Medulla oblongata (tissue), 1 donor: ENCODE measurements around the gene OCIAD1.
"Not testable (repeated sequence)": the region's sequence is repeated elsewhere in the genome, so short reads cannot be mapped to it uniquely, and the experiment has no call there.

Experiments
- DNase-seq: peaks from one replicate; pipeline ENCODE4 v3.0.0-alpha.2; 2015; ENCODE audit errors: extremely low spot score

OCIAD1 gene

DNA sequence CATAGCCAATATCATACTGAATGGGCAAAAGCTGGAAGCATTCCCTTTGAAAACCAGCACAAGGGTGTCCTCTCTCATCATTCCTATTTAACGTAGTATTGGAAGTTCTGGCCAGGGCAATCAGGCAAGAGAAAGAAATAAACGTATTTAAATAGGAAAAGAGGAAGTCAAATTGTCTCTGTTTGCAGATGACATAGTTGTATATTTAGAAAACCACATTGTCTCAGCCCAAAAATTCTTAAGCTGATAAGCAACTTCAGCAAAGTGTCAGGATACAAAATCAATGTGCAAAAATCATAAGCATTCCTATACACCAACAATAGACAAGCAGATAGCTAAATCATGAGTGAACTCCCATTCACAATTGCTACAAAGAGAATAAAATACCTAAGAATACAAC is 9.5 kb upstream of the OCIAD1 start:
- not testable (repeated sequence) for DNase-seq

DNA sequence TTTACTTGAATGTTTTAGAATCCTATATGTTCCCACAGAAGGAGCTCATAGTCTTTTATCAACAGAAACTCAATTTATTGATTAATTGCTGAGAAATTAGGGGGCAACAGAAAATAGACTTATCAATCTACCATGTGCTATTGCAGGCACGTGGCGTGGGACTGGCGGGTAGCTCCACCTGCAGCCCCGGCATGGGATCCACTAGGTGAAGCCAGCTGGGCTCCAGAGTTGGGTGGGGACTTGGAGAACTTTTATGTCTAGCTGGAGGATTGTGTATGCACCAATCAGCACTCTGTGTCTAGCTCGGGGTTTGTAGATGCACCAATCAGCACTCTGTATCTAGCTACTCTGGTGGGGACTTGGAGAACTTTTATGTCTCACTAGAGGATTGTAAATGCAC is 3.3 kb upstream of the OCIAD1 start:
- DNase-seq, result no peak

DNA sequence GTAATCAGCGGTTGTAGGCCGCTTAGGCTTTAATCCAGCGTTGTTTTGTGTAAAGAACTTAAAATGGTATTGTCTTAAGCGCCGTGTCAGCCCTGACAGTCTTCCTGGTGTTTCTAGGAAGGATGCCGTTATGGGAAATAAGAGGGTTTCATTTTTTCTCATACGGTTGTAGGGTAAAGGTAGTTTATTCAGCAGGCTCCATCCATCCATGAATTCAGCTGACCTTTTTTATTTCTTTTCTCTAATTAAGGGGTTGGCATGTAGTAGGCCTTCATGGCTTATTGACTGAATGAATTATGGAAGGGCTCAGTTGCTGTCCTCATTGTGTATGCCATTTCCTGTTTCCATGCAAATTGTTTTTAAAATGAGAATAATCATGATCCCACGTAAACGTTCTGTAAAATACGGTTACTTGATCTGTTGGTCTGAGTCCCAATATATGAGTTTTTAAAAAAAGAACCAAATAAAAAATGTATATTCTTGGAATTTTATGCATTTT is 693 bp downstream of the OCIAD1 start:
- peak; percentile 12 for DNase-seq

DNA sequence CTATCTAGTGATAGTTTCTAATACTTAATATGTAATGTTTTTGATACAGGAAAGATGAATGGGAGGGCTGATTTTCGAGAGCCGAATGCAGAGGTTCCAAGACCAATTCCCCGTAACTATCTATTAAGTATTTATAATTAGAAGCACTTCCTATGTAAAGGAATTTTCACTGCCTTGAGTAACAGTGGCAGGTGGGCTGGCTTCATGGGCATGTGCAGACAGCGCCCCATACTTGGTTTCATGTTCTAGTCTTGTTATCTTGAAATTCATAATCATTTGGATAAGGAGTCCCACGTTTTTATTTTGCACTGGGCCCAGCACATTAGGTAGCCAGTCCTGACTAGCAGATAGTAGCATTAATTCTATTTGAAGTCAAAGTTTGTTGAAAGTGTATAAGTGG is 1.7 kb downstream of the OCIAD1 start:
- no peak for DNase-seq

DNA sequence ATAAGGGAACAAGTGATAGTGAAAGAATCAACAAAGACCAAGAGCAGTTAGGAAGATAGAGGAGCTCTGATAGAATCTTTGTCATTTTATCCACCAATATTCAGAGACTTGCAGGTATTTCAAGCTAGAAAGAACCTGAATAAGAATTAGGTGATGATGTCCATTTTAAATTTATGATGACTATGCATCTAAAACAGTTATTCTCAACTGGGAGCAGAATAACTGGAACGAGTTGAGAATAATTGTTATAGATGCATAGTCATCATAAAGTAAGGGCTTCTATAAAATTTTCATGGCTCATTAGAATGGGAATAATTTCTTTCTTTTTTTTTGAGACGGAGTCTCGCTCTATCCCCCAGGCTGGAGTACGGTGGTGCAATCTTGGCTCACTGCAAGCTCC is 5.8 kb downstream of the OCIAD1 start:
- no peak for DNase-seq

DNA sequence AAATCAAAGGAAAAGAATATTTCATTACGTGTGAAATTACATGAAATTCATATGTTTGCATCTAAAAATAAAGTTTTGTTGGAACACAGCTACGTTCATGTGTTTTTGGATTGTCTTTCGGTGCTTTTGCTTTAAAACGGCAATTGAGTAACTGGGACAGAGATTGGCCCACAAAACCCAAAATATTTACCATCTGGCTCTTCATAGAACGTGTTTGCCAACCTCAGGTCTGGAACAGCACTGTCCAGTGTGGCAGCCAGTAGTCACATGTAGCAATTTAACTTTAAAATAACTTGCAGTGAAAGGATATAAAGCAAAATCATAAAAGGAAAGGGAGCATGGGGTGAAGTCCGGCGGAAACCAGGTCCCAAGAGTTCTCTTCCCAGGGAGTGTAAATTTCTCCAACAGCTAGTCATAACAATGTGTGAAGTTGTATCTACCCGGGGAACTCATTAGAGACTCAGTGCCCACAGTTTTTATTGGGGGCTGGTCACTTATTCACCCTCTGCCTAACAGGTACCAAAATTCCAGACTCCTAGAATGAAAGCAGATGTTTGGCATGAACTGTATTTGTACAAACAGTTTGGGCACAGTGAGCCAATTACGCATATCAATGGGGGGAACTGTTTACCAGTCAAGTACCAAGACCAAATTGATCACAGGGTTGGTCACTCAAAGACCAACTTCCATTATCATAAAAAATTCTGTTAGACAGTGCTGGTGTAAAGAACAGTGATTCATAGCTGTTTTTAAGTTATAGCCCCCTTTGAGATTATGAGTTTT is 10.3 kb downstream of the OCIAD1 start:
- no peak for DNase-seq

DNA sequence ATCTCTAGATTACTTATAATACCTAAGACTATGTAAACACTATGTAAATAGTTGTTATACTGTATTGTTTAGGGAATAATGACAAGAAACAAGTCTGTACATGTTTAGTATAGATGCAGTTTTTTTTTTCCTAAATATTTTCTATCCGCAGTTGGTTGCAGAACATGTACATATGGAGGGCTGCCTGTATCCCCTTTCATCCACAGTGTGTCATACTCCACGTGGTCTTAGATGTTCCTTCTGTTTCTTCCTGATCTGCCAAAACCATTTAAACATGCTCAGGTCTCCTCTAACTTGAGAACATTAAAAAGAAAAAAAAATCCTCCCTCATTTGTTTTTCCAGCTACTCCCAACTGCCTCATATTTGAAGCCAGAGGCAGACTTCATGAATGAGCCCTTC is 14.0 kb downstream of the OCIAD1 start:
- DNase-seq, result no peak

DNA sequence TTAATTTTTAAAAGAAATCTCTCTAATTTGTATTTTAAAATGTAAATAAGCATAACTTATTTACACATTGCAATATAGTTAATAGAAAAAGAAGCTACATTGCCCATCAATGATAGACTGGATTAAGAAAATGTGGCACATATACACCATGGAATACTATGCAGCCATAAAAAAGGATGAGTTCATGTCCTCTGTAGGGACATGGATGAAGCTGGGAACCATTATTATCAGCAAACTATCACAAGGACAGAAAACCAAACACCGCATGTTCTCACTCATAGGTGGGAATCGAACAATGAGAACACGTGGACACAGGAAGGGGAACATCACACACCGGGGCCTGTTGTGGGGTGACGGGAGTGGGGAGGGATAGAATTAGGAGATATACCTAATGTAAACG is 17.9 kb downstream of the OCIAD1 start:
- not testable (repeated sequence) for DNase-seq

DNA sequence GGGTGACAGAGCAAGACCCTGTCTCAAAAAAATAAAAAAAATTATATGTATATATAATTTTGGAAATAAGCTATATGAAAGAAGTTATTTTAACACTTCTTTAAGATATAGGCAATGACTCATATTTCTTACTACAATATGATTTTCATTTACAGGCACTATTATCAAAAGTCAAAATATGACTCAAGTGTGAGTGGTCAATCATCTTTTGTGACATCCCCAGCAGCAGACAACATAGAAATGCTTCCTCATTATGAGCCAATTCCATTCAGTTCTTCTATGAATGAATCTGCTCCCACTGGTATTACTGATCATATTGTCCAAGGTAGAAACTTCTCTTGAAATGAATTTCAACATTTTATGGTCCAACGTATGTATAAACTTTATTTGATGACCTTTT is 20.8 kb downstream of the OCIAD1 start:
- no peak for DNase-seq

DNA sequence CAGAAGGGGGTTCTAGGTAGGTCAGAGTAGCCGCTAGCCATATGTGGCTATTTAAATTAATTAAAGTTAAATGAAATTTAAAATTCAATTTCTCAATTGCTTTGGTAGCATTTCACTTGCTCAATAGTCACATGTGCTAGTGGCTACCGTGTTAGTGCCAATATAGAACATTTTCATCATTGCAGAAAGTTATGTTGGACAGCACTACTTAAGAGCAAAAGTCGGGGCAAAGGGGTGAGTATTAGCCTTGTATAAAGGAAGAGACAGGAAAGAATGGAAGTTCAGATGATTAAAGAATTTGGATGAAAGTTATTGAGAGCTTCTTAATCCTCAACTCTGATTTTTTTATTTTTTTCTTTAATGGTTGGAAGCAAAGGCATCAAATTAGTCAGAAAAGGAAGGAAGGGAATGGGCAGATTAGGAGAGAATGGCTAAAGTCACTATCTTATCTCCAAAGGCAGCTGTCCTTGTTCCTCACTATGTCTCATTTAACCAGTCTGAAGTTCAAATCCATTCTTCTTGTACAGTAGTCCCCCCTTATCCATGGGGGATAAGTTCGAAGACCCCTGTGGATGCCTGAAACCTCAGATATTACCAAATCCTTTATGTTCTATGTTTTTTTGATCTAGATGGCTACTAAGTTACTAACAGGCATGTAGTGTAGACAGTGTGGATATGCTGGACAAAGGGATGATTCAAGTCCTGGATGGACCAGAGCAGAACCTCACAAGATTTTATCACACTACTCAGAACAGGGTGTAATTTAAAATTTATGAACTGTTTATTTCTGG is 22.9 kb downstream of the OCIAD1 start:
- no peak for DNase-seq

DNA sequence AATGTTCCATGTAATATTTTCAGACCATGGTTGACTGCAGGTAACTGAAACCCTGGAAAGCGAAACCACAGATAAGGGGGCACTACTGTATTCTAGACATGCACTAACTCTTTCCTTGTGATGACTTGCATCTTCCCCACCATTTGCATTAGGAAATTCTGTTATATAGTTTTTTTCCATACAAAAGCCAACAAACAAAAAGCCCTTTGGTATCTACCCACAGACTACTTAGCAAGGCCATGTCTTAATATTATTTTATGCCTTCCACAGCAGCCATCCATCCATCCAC is 23.5 kb downstream of the OCIAD1 start:
- DNase-seq, result no peak

DNA sequence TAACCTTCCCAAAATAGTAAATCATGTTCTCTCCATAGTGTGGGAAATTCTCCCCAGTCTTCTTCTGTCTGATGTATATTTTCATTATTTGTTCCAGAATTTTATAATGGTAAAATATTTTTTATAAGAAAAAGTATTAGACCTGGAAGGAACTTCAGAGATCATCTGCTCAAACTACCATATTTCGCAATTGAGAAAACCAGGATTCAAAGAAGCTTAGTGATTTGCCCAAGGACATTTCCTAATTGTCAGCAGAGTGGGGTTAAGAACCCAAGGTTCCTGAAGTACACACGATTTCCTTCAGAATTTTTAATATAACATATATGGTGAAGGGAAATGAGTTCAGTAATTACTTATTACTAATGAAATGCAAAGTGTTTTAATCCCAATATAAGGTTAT is 24.1 kb downstream of the OCIAD1 start:
- no peak for DNase-seq

DNA sequence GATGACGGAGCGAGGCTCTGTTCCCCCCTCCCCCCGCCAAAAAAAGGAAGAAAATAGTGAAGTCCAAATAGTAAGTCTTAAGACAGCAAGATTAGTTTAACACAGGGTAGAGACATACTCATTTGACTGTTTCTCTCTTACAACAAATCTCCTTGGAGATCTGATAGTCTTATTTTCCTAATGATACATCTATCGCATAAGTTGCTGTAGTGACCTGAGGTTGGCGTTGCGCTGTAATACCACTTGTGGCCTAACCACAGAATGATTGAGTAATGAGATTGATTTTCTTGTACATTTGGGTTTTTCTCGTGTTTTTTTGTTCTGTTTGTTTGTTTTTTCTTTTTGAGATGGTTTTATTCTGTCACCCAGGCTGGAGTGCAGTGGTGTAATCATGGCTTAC is 27.2 kb downstream of the OCIAD1 start:
- no peak for DNase-seq

DNA sequence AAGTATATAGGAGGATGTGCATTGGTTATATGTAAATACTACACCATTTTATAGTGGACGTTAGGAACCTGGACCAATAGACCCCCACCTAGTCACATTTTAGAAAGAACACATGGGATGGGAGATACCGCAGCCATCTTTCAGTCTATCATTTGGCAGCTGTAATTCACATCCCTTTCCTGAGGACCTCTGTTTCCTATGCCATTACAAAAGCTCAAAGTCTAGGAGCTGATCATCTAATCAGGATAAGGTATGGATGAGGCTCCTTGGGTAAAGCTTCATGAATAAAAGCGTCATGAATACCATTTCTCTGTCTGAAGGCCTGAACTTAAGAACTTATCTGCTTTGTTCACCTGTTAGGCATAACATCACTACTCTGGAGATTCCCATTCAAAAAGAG is 31.1 kb downstream of the OCIAD1 start:
- DNase-seq, result no peak

DNA sequence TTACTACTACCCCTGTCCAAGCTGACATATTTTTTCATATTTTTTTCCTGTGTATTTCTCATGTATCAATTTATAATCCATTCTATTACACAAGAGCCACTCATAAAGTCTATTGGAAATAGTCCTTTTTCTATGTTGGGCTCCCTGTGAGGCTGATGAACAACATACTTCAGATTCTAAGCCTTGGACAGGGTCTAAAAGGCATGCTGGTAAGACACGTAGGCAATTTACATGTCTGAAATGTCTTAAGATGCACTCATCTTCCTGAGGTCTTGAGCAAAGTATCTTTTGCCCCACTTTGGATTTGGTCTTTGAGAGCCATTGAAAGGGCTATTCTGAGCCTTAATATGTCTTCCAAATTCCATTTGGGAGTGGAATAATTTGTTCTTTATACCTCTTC is 31.8 kb downstream of the OCIAD1 start:
- DNase-seq, result no peak

DNA sequence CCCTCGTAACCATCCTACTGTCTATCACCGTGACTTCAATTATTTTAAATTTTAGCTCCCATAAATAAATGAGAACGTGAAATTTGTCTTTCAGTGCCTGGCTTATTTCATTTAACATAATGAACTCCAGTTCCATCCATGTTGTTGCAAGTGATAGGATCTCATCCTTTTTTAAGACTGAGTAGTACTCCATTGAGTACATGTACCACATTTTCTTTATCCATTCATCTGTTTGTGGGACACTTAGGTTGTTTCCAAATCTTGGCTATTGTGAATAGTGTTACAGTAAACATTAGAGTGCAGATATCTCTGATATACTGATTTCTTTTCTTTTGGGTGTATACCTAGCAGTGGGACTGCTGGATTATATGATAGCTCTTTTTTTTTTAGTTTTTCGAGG is 32.8 kb downstream of the OCIAD1 start:
- no peak for DNase-seq

DNA sequence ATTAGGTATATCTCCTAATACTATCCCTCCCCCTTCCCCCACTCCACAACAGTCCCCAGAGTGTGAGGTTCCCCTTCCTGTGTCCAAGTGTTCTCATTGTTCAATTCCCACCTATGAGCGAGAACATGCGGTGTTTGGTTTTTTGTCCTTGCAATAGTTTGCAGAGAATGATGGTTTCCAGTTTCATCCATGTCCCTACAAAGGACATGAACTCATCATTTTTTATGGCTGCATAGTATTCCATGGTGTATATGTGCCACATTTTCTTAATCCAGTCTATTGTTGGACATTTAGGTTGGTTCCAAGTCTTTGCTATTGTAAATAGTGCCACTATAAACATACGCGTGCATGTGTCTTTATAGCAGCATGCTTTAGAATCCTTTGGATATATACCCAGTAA is 33.8 kb downstream of the OCIAD1 start:
- not testable (repeated sequence) for DNase-seq

DNA sequence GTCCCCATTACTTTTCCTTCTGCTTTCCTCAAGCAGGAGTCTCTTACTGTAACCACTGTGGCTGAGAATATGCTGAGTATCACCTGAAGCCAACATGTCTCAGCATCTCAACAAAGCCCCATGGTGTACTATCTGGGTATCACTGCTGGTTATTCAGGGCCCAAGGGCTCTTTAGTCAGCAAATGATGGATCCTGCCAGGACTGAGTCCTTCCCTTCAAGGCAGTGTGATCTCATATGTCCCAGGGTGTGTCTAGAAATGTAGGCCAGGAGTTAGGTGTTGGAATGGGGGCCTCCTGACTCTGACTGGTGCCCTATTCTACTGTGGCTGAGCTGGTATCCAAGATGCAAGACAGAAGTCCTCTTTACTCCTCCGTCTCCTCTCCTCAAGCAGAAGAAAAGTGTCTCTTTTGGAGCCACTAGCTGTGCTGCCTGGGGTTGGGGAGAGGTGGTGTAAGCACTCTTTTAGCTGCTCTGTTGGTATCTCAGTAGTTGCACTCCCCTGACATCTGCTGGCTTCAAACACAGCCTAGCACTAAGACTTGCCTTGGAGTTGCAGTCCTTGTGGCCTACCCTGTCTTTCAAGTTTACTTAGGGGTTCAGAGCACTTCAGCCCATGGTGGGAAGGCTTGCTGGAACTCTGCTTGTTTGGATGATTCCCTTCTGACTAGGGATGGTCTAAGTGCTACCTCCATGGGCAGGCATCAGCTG is 47.1 kb downstream of the OCIAD1 start:
- DNase-seq, result peak; percentile 53

DNA sequence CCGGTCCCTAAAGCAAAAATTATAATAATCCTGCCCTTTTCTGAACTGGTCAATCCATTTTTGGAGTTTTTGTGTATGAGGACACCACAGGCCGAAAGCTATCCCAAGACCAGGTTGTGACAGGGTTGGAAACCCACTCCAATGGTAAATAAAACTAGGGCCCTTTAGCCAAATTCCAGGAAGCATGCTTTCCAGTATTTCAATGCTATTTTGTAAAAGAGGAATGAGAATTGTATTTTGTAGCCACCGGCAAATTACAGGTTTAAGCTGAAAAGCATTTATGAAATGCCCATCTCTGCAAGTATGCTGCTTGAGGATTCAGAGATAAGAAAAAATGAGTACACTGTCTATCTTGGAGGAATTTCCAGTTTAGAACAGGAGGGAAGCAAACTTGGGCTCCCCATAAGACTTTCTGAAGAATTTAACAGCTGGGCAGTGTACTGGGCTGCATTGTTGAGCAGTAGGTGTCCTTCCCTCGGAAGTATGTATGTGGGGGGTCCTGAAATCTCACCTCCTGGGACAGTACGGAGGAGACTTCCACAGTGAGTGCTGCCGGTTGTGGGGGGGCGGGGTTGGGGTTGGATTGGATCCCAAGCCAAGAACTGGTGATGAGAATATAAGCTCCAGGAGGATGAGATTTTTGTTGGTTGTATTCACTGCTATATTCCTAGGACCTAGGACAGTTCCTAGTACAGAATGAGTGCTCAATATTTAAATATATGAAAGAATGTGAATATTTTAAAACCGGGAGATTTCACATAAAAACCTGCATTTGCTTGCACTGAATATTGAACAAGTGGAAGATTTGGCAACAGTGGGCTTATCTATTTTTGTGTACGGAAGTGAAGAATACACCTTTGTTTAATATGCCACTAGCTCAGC is 48.9 kb downstream of the OCIAD1 start:
- no peak for DNase-seq

DNA sequence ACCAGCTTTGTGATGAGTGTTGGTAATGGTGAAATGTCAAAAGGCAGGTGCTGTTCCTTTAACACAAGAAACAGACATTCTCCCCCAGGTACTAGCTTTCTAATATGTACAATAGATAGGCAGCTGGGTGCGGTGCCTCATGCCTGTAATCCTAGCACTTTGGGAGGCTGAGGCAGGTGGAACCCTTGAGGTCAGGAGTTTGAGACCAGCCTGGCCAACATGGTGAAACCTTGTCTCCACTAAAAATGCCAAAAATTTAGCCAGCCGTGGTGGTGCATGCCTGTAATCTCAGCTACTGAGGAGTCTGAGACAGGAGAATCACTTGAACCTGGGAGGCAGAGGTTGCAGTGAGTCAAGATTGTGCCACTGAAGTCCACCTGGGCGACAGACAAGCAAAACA is 50.8 kb downstream of the OCIAD1 start:
- DNase-seq, result not testable (repeated sequence)

DNA sequence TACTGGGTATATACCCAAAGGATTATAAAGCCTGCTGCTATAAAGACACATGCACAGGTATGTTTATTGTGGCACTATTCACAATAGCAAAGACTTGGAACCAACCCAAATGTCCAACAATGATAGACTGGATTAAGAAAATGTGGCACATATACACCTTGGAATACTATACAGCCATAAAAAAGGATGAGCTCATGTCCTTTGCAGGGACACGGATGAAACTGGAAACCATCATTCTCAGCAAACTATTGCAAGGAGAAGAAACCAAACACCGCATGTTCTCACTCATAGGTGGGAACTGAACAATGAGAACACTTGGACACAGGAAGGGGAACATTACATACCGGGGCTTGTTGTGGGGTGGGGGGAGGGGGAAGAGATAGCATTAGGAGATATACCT is 58.9 kb downstream of the OCIAD1 start:
- DNase-seq, result not testable (repeated sequence)
